GM19438 (cell line): Measurements from ENCODE around the gene IGLON5.
A peak's percentile ranks its signal among the peaks of the same experiment; 100 is the strongest.

Experiments
- ATAC-seq: cut with Tn5 transposase; IDR thresholded peaks from one replicate; pipeline ENCODE4 v1.9.1; 2021; ENCODE audit warnings: low read depth; ENCODE audit not compliant: unreplicated experiment

The IGLON5 gene

GRCh38 chr19:51337861-51338562 lies 26.6 kb downstream of the IGLON5 start:
- ATAC-seq = no peak

GRCh38 chr19:51338563-51339312 lies 27.3 kb downstream of the IGLON5 start:
- ATAC-seq = peak; percentile 42

GRCh38 chr19:51339313-51339686 lies 27.9 kb downstream of the IGLON5 start:
- peak; percentile 6 for ATAC-seq

GRCh38 chr19:51339687-51340656 lies 28.5 kb downstream of the IGLON5 start:
- ATAC-seq = peak; percentile 59

- no peak for ATAC-seq
These were observed 29.6 kb downstream of the IGLON5 start for GRCh38 chr19:51341066-51341465.

GRCh38 chr19:51341976-51342580 lies 30.6 kb downstream of the IGLON5 start, which contains the start of gene VSIG10L:
Gene VSIG10L, minus strand, starts transcription at chr19:51342139. Its CDS starts 15 bp downstream, at chr19:51342124.
- no peak for ATAC-seq

- ATAC-seq = no peak
These were observed 31.5 kb downstream of the IGLON5 start for GRCh38 chr19:51342631-51343569.

- ATAC-seq = no peak
These were observed 33.7 kb downstream of the IGLON5 start for GRCh38 chr19:51345076-51345620.

- ATAC-seq = no peak
These were observed 35.3 kb downstream of the IGLON5 start for GRCh38 chr19:51346742-51347141.

- no peak for ATAC-seq
These were observed 35.9 kb downstream of the IGLON5 start for GRCh38 chr19:51347209-51347928.

- ATAC-seq = no peak
These were observed 40.0 kb downstream of the IGLON5 start for GRCh38 chr19:51351266-51351990.

- ATAC-seq = no peak
These were observed 41.4 kb downstream of the IGLON5 start for GRCh38 chr19:51352783-51353360.

GRCh38 chr19:51354103-51354741 lies 42.8 kb downstream of the IGLON5 start:
- no peak for ATAC-seq

GRCh38 chr19:51354742-51355148 lies 43.3 kb downstream of the IGLON5 start:
- no peak for ATAC-seq

GRCh38 chr19:51356159-51356801 lies 44.8 kb downstream of the IGLON5 start:
- ATAC-seq = no peak

GRCh38 chr19:51357952-51358351 lies 46.5 kb downstream of the IGLON5 start:
- no peak for ATAC-seq
